HepG2 (cell line): Measurements from ENCODE around the gene INO80C. TPM values are rescaled to one million over a fixed set of nuclear protein-coding genes. Genes with fewer than 3 reads are reported as not detected.

Experiments
- ATAC-seq: fragments of 200-7000 bp; cut with Tn5 transposase; 3 replicates; pipeline ENCODE4 v1.9.1; 2020; ENCODE audit warnings: mild to moderate bottlenecking, moderate library complexity
- BruUV-seq: library from RNA; stranded (reverse); fragments of 400-500 nt; replicated peaks from 2 replicates; lab custom pipeline; 2021; lab: Mats Ljungman, UMichigan
- CTCF ChIA-PET: fragments of 300-600 bp; formaldehyde crosslinking; extraction: SDS; loops from one replicate; lab custom pipeline; 2021; ENCODE audit warnings: low total read pairs, inconsistent platforms, low intra/inter-chr PET ratio; lab: Yijun Ruan, JAX
- POLR2A ChIA-PET: fragments of 350-600 bp; sonication (Branson Sonifier 250); formaldehyde crosslinking; loops from one replicate; lab custom pipeline; 2020; ENCODE audit warnings: antibody characterized with exemption, inconsistent platforms; lab: Yijun Ruan, JAX
- DNase-seq: peaks from one replicate; pipeline ENCODE4 v3.0.0-alpha.2; 2015; ENCODE audit warnings: low spot score
- FAIRE-seq: peaks from 3 replicates; lab custom pipeline; 2011; peaks lifted over from hg19 to GRCh38; lab: Jason Lieb, UNC
- H2AFZ ChIP-seq: one replicate; pipeline ENCODE4 v1.6.1; 2011; ENCODE audit warnings: low read length, inconsistent platforms
- H3K27ac ChIP-seq: fragments of 300-600 bp; 3 replicates; pipeline ENCODE4 v1.8.0; 2011; ENCODE audit warnings: mixed run types, mild to moderate bottlenecking, mixed read lengths, low read length, inconsistent platforms; ENCODE audit not compliant: insufficient read depth; ENCODE audit errors: extremely low read length
- H3K27me3 ChIP-seq, 2 experiments: fragments of 200-600 bp in 1 of 2; 2 replicates in 1 of 2; 3 replicates in 1 of 2; pipeline versions ENCODE4 v1.6.0 to v1.8.0; 2011; ENCODE audit warnings: low read length in 2 of 2, mild to moderate bottlenecking in 2 of 2, moderate library complexity in 2 of 2, inconsistent platforms in 1 of 2; ENCODE audit not compliant: insufficient read depth in 2 of 2, control insufficient read depth in 1 of 2
- H3K36me3 ChIP-seq, 2 experiments: fragments of 200-600 bp in 1 of 2; replicated peaks in 1 of 2; 2 replicates in 1 of 2; 3 replicates in 1 of 2; pipeline versions ENCODE4 v1.5.1 to v1.8.0; 2011; ENCODE audit warnings: low read length in 2 of 2, inconsistent platforms in 1 of 2; ENCODE audit not compliant: insufficient read depth in 2 of 2, control insufficient read depth in 1 of 2
- H3K4me1 ChIP-seq: 2 replicates; pipeline ENCODE4 v1.5.1; 2012; ENCODE audit warnings: low read length, inconsistent platforms; ENCODE audit not compliant: insufficient read depth
- H3K4me2 ChIP-seq: 2 replicates; pipeline ENCODE4 v1.6.0; 2011; ENCODE audit warnings: low read depth, low read length, inconsistent platforms
- H3K4me3 ChIP-seq, 3 experiments: fragments of 200-600 bp in 1 of 3; sonication (generic), shearing (Covaris generic) in 1 of 3; replicated peaks in 1 of 3; 2 replicates each; pipeline ENCODE4 v1.5.1; 2011 to 2016; ENCODE audit warnings: low read length in 3 of 3, inconsistent platforms in 2 of 3, low read depth in 2 of 3, mild to moderate bottlenecking in 2 of 3, control low read depth in 1 of 3, mixed read lengths in 1 of 3; ENCODE audit not compliant: insufficient read depth in 1 of 3
- H3K79me2 ChIP-seq: one replicate; pipeline ENCODE4 v1.6.1; 2011; ENCODE audit warnings: low read length, inconsistent platforms; ENCODE audit not compliant: insufficient read depth
- H3K9ac ChIP-seq: 2 replicates; pipeline ENCODE4 v1.6.0; 2011; ENCODE audit warnings: mild to moderate bottlenecking, low read depth, low read length, inconsistent platforms; ENCODE audit not compliant: insufficient read depth
- H3K9me3 ChIP-seq: 2 replicates; pipeline ENCODE4 v1.5.1; 2012; ENCODE audit warnings: mild to moderate bottlenecking, low read length
- H4K20me1 ChIP-seq: 2 replicates; pipeline ENCODE4 v1.6.0; 2011; ENCODE audit warnings: inconsistent platforms, mild to moderate bottlenecking, low read length, moderate library complexity; ENCODE audit not compliant: insufficient read depth
- CREB1 ChIP-seq, 2 experiments: fragments of 450-650 bp in 1 of 2; IDR thresholded peaks; 2 replicates each; pipeline ENCODE4 v1.6.1; 2016 to 2017; ENCODE audit warnings: control low read depth in 1 of 2, mild to moderate bottlenecking in 1 of 2, missing compliant biosample characterization in 1 of 2, missing genetic modification characterization in 1 of 2
- FOXJ3 ChIP-seq: sonication (generic); formaldehyde crosslinking; IDR thresholded peaks from 2 replicates; pipeline ENCODE4 v1.4.0; 2020; ENCODE audit warnings: missing genetic modification reagents, mild to moderate bottlenecking, borderline replicate concordance
- HOXA3 ChIP-seq: sonication (generic); formaldehyde crosslinking; IDR thresholded peaks from 2 replicates; pipeline ENCODE4 v1.5.0; 2020; ENCODE audit warnings: missing genetic modification reagents
- KLF9 ChIP-seq: IDR thresholded peaks from 2 replicates; pipeline ENCODE4 v1.6.1; 2016; ENCODE audit warnings: low read depth
- KMT2B ChIP-seq: IDR thresholded peaks from 2 replicates; pipeline ENCODE4 v1.6.1; 2016; ENCODE audit warnings: missing genetic modification reagents, missing compliant biosample characterization
- MAFG ChIP-seq: sonication (generic); formaldehyde crosslinking; IDR thresholded peaks from 2 replicates; pipeline ENCODE4 v1.5.1; 2020; ENCODE audit warnings: mild to moderate bottlenecking, missing genetic modification reagents
- MTF1 ChIP-seq: sonication (generic); formaldehyde crosslinking; IDR thresholded peaks from 2 replicates; pipeline ENCODE4 v1.5.0; 2020; ENCODE audit warnings: missing genetic modification reagents
- SCMH1 ChIP-seq: sonication (generic); formaldehyde crosslinking; IDR thresholded peaks from 2 replicates; pipeline ENCODE4 v1.9.0; 2021; ENCODE audit warnings: missing genetic modification reagents, mild to moderate bottlenecking, borderline replicate concordance
- SMAD3 ChIP-seq: sonication (generic); formaldehyde crosslinking; IDR thresholded peaks from 2 replicates; pipeline ENCODE4 v1.4.0; 2020; ENCODE audit warnings: missing genetic modification reagents
- SRSF1 ChIP-seq: fragments of 200-400 bp; formaldehyde crosslinking; optimal IDR thresholded peaks from 2 replicates; pipeline ENCODE3; 2017; ENCODE audit warnings: mild to moderate bottlenecking, low read depth, low read length, moderate library complexity
- ZNF17 ChIP-seq: sonication (generic); formaldehyde crosslinking; IDR thresholded peaks from 2 replicates; pipeline ENCODE4 v1.5.0; 2020; ENCODE audit warnings: mild to moderate bottlenecking, missing genetic modification reagents
- ZNF510 ChIP-seq: sonication (generic); formaldehyde crosslinking; IDR thresholded peaks from 2 replicates; pipeline ENCODE4 v1.4.0; 2020; ENCODE audit warnings: low read depth, mild to moderate bottlenecking, missing genetic modification reagents
- ZNF615 ChIP-seq: sonication (generic); formaldehyde crosslinking; IDR thresholded peaks from 2 replicates; pipeline ENCODE4 v1.5.0; 2020; ENCODE audit warnings: mild to moderate bottlenecking, missing genetic modification reagents, borderline replicate concordance
- ZNF775 ChIP-seq: sonication (generic); formaldehyde crosslinking; IDR thresholded peaks from 2 replicates; pipeline ENCODE4 v1.4.0; 2020; ENCODE audit warnings: missing genetic modification reagents, mild to moderate bottlenecking, moderate library complexity, borderline replicate concordance
- ZNF790 ChIP-seq: sonication (generic); formaldehyde crosslinking; IDR thresholded peaks from 2 replicates; pipeline ENCODE4 v1.8.0; 2022; ENCODE audit warnings: missing genetic modification reagents, mild to moderate bottlenecking, borderline replicate concordance
- WGBS: methylation state at CpG from one replicate; pipeline ENCODE4 v1.1.6; 2017; ENCODE audit warnings: low lambda C conversion rate; 5-methylcytosine and 5-hydroxymethylcytosine counted together
- in situ Hi-C: cut with HindIII; loops from 2 replicates; pipeline ENCODE4 v1.10.0; 2017; ENCODE audit warnings: low pct_unique_long_range_greater_than_20kb; ENCODE audit not compliant: extremely low pct_ligation_motif_present
- intact Hi-C: fragments of 100-400 bp; cut with micrococcal nuclease; formaldehyde crosslinking; loops from one replicate; pipeline ENCODE4 v1.10.0; 2022; ENCODE audit not compliant: unreplicated experiment
- polyA plus RNA-seq, 8 experiments: library from polyadenylated mRNA; depleted of rRNA in 3 of 8; stranded (reverse) in 7 of 8; unstranded in 1 of 8; fragments of >200 nt; fragmentation: Illumina TruSeq in 4 of 8; extraction: Trizol in 4 of 8; gene quantifications; 2 replicates each; pipeline versions ENCODE4 v1.2.1 to v1.2.3, GENCODE V29; 2011 to 2016; ENCODE audit warnings: low read depth in 4 of 8, missing spikeins in 1 of 8, mixed read lengths in 1 of 8; ENCODE audit not compliant: insufficient read depth in 1 of 8
- total RNA-seq, 5 experiments: library from RNA; depleted of rRNA; stranded (reverse); fragments of >200 nt; fragmentation: Illumina TruSeq; extraction: Trizol; gene quantifications; 2 replicates each; pipeline ENCODE4 v1.2.3, GENCODE V29; 2016; ENCODE audit warnings: low read depth in 1 of 5
- TF ChIP-seq, protein P1 (sequence below): sonication (generic); formaldehyde crosslinking; IDR thresholded peaks from 2 replicates; pipeline ENCODE4 v1.5.0; 2020; ENCODE audit warnings: missing genetic modification reagents

INO80C gene
- total and polyA plus RNA-seq, 2 of the 13 experiments (the other 11 are each of a cell fraction or from before 2014, with no cell fraction given) = 8.2 to 15.4 TPM

DNA sequence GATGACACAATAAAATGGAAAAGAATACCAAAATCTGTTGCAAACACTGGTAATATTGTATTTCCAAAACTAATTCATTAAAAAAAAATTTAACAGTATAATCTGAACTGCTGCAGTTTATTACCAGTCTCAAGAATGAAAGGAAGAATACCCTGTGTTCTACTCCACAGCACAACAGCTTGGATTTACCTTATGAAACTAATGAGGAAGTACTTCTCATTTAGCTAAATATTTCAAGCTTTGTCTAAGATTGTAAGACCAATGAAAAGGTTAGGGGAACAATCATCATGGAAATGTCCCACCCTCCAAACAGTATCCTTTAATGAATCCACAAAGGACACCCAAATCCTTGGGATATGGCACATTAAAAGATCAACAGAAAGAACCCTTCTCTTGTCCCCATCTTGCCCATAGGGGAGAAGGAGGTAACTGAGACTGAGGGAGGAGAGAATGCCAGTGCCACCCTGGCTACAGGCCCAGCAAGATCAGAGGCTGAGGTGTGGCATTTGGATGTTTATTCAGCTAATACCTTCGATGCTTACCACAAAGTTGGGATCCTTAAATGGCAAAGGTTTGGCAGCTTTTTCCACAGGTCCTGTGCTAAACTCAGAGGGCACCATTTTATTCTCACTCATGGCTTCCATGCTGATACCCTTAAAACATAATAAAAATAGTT is 17.7 kb downstream of the INO80C start:
- ChIA-PET POLR2A (interaction anchor here (4.3 kb wide), 1 partner anchor 17 kb away, joined by 70 read pairs; the partner anchor contains the start of gene INO80C), CTCF (no interaction called here)
- Histone ChIP-seq H3K36me3 (no peaks in the 10 kb centered on the region), H2AFZ (no peak overlapping the region), H3K4me2 (no peak overlapping the region), H4K20me1 (no peaks in the 10 kb centered on the region), H3K27me3 (no peaks in the 10 kb centered on the region; a peak in 1 of 5 replicates), H3K27ac (peak overlapping the region; percentile 85)
- in situ Hi-C loops = no loop called here
- no TSS peak for BruUV-seq
- TF ChIP-seq ZNF510 (no peak), MTF1 (CRISPR knock-in tag) (no peak), ZNF790 (CRISPR knock-in tag) (no peak)
- TF ChIP-seq, all 625 proteins: peak for 0
- ATAC-seq (no peak), FAIRE-seq (no peak), DNase-seq (no peak)
- WGBS = 36% methylated on average over 1 of the region's 1 CpG
- Histone ChIP-seq H3K4me3 (no peak overlapping the region), H3K79me2 (peaks cover 24% of the 10 kb centered on the region), H3K9ac (no peak overlapping the region), H3K9me3 (no peaks in the 10 kb centered on the region), H3K4me1 (peaks cover 81% of the 10 kb centered on the region)
- intact Hi-C loops = no loop called here

DNA sequence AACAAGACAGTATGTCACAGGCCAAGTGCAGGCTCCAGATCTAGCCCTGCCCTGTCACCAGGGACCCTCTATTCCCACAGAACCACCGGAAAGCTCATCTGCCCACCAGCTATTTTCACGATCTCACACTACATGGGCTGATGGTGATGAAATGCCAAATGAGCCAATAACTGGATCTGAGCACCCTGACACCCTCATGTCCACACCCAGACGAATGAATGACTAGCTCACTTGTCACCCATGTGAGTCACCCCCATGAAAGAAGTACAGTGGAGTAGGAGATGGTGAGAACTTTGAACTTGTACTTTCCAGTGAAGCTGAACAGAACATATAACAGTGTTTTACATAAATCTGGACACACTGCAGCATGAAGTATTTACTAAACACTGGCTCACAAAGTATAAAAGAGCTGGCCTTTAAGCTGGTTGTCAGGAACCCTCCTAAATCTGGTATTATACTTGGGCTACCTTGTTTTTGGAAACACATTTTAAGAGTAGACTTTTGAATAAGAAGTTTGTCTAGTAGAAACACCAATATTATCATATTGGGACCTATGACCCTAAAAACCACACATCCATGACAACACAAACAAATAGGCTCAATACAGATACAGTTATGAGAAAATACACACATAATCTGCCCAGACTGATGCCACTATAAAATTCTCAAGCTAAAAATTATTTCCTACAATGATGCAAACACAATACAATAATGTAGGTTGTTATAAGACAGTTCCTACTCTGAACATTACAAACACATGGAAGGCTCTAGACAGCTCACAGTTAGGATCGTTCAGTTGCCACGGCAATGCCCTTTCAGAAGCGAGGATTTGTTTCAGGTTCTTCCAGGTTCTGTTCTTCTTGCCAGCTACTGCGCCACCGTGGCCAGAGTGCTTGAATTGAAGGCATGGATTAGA is 19.0 kb downstream of the INO80C start:
- intact Hi-C loops = loop anchor here (1.0 kb wide), 3 partner anchors 9 to 103 kb away; partner anchors contain the start of gene GALNT1
- peak; percentile 60 for FAIRE-seq
- Histone ChIP-seq H2AFZ (no peak overlapping the region), H3K36me3 (no peaks in the 10 kb centered on the region; a peak in 1 of 5 replicates), H3K9me3 (no peaks in the 10 kb centered on the region), H4K20me1 (no peaks in the 10 kb centered on the region), H3K27ac (peak overlapping the region; percentile 85), H3K4me3 (peak overlapping the region in 1 of 3 experiments; percentile 49; a peak in 1 of 6 replicates), H3K4me1 (peaks cover 71% of the 10 kb centered on the region), H3K4me2 (peak overlapping the region; percentile 66), H3K79me2 (peaks cover 21% of the 10 kb centered on the region), H3K9ac (peak overlapping the region; percentile 68), H3K27me3 (no peaks in the 10 kb centered on the region; a peak in 1 of 5 replicates)
- peak; percentile 92 for ATAC-seq
- WGBS = 43% methylated on average over 8 of the region's 8 CpGs
- peak; percentile 97 for DNase-seq
- POLR2A ChIA-PET = interaction anchor here (0.6 to 4.3 kb wide), 16 partner anchors 9 to 494 kb away, joined by 3 to 70 read pairs (median 4); partner anchors contain the start of genes INO80C, RMP24 and ZSCAN30
- CTCF ChIA-PET = no interaction called here
- in situ Hi-C loops = no loop called here
- BruUV-seq = TSS peak; percentile 95
- no peak for TF ChIP-seq SCMH1 (CRISPR knock-in tag)
- peak; percentile 77; the same call in 1 of the 2 replicates for TF ChIP-seq HOXA3 (CRISPR knock-in tag)
- no peak for TF ChIP-seq FOXJ3 (CRISPR knock-in tag)
- TF ChIP-seq KMT2B = no peak
- TF ChIP-seq CREB1 (IDR thresholded peaks at IDR 0.05) = peak; percentile 80
- peak; percentile 85 for TF ChIP-seq CREB1 (CRISPR knock-in tag; IDR thresholded peaks at IDR 0.05)
- TF ChIP-seq, protein P1, sequence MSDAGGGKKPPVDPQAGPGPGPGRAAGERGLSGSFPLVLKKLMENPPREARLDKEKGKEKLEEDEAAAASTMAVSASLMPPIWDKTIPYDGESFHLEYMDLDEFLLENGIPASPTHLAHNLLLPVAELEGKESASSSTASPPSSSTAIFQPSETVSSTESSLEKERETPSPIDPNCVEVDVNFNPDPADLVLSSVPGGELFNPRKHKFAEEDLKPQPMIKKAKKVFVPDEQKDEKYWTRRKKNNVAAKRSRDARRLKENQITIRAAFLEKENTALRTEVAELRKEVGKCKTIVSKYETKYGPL = no peak
- no peak for TF ChIP-seq ZNF615 (CRISPR knock-in tag)
- no peak for TF ChIP-seq MAFG (CRISPR knock-in tag)
- TF ChIP-seq ZNF775 (CRISPR knock-in tag) = peak; percentile 85
- TF ChIP-seq KLF9 (CRISPR knock-in tag) = no peak
- TF ChIP-seq SRSF1 = no peak
- TF ChIP-seq SMAD3 = 0 out of 2 replicates have a peak, but pooled peaks have one; percentile 21
- TF ChIP-seq ZNF17 (CRISPR knock-in tag) = no peak
